ENCODE data around the gene ISM1.

Gene ISM1

DNA sequence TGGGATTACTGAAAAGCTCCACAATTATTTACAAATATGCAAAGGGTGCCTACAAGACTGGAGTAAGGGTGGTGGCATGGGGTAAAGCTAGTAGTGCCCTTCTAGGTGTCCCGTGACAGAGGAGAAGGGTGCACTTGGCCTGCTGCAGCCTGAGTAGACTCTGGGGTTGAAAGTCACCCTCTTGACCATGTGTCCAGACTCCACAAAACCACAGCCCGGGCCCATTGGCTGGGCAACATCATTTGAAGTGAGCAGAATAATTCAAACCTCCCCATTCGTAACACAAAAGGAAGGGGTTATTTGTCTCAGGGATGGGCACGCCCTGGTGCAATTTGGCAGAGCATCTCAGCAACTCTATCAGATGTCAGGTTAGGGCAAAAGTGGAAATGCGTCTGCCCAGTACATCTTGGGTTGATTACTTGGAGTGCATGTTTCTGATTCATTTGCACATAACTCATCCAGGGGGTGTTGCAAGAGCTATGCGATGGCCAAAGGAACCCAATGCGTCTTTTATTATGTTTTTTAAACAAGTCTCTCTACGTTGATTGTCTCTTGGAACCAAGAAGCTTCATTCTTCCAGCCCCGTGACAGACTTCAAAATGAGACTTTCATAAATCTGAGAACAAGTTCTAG lies 56.7 kb downstream of the ISM1 start:
- DNase-seq: no peak
- no peaks in the 10 kb centered on the region for H3K9me3 ChIP-seq
- H3K4me1 ChIP-seq: no peaks in the 10 kb centered on the region

DNA sequence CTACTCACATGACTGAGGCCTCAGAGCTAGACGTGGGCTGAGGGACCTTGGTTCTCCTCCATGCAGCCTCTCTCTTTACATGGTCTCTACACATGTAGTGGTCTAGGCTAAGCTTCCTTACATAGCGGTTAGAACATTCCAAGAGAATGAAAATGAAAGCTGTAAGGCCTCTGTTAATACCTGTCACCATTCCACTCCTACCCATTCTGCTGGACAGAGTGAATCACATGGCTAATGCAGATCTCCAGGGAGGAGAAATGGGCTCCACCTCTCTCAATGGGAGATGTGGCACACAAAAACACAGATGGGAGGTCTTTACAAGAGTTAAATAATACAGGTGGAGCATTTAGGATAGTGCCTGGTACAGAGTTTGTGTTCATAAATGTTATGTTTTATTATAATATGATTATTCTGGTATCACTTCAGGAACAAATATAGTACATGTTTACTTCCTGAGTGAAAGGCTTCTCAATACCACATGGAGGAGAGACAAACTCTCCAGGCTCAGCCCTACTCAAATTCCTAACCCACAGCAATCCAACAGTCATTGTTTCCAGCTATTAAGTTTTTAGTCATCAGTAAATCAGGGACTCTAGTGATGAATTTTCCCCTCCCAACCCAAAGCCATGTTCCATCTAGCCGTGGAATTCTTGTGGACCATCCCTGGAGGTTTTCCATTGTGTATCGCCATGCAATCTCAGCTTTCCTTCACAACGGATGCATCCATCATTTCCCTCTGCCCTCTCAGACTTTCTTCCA lies 57.9 kb downstream of the ISM1 start:
- Histone ChIP-seq H3K9me3 (no peaks in the 10 kb centered on the region), H3K4me1 (no peaks in the 10 kb centered on the region), H3K36me3 (no peaks in the 10 kb centered on the region), H3K27me3 (peaks cover 9% of the 10 kb centered on the region), H3K4me3 (ENCODE audit: low read depth, low read length) (no peak overlapping the region)
- TF ChIP-seq, protein P1, sequence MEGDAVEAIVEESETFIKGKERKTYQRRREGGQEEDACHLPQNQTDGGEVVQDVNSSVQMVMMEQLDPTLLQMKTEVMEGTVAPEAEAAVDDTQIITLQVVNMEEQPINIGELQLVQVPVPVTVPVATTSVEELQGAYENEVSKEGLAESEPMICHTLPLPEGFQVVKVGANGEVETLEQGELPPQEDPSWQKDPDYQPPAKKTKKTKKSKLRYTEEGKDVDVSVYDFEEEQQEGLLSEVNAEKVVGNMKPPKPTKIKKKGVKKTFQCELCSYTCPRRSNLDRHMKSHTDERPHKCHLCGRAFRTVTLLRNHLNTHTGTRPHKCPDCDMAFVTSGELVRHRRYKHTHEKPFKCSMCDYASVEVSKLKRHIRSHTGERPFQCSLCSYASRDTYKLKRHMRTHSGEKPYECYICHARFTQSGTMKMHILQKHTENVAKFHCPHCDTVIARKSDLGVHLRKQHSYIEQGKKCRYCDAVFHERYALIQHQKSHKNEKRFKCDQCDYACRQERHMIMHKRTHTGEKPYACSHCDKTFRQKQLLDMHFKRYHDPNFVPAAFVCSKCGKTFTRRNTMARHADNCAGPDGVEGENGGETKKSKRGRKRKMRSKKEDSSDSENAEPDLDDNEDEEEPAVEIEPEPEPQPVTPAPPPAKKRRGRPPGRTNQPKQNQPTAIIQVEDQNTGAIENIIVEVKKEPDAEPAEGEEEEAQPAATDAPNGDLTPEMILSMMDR (IDR thresholded peaks at IDR 0.05; ENCODE audit: low read depth, low read length): no peak
- DNase-seq: no peak

More for the DNA sequence above, 56.7 kb downstream of the ISM1 start:
- Histone ChIP-seq H3K27me3 (peaks cover 11% of the 10 kb centered on the region), H3K36me3 (no peaks in the 10 kb centered on the region), H3K4me3 (ENCODE audit: low read depth, low read length) (no peak overlapping the region)
- TF ChIP-seq, protein P1 (IDR thresholded peaks at IDR 0.05; ENCODE audit: low read depth, low read length): no peak

DNA sequence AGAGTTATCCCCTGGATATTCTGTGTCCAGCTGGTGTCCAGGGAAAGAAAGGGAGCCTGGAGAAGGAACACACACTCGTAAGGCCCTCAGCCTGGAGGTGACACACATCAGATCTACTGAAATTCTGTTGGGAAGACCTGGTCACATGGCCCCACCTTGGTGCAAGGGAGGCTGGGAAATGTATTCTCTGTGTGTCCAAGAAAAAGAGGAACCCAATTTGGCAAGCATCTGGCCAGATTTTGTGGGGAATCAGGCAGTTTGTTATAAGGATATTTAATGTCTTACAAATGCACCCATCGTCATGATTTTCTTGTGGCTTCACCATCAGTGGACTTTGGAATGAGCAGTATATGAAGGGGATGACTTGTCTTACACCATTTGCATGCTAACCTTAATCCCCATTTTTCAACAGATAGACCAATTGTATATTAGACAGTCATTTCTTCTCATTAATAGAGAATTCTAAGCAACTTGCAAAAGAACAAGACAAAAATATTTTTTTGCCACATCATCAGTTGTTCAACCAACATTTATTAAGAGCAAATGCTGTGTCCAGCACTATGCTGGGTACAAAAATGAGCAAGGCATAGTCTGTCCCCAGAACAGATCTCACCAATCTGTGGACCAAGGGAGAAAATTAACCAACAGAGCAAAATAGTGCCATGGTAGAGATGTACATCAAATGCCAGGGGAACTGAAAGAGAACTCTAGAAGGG lies 59.7 kb downstream of the ISM1 start:
- TF ChIP-seq, protein P1 (IDR thresholded peaks at IDR 0.05; ENCODE audit: low read depth, low read length): no peak

DNA sequence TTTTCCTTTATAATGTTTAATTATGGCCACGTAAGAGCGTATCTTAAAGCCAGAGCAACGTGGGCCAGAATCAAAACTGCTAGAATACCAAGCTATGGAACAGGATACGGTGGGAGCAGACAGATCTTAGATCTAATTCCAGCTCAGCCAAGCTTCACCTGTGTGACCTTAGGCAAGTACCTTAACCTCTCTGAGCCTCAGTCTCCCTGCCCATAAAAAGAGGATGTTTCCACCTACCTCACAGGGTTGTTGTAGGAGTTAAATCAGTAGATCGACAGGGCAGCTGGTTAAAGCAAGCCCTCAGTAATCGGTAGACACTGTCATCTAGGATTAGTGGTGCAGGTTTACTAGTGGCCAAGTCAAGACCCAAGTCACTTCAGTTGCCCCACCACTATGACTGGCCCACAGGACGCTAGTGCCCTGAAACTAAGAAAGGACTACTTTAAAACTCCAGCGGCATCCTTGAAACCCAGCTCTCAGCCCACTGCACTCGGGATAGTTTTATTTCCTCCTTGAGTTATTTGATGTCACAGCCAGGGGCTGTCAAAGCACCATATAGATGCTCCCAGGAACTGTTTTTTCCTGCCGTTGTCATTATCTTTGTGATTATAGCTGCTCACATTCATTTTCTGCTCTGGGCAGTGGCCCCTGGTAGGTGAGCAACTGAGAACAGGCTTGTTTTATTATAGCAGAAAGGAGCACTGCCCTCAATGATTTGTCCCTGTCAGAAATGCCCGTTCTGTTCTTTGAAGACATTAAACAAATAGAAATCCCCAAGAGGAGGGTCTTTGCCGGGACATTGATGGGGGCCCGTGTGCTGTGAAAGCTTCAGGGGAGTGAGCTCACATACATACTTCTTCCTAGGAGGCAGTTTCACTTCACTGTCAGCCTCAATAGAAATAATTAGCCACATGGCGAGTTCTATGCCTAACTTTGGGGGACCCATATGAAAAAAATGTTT lies 63.1 kb downstream of the ISM1 start:
- no peak overlapping the region for H3K4me3 ChIP-seq (ENCODE audit: low read depth, low read length)
- TF ChIP-seq, protein P1 (IDR thresholded peaks at IDR 0.05; ENCODE audit: low read depth, low read length): no peak
- no peak for DNase-seq

More for the DNA sequence above, 59.7 kb downstream of the ISM1 start:
- Histone ChIP-seq H3K4me3 (ENCODE audit: low read depth, low read length) (no peak overlapping the region), H3K4me1 (no peaks in the 10 kb centered on the region), H3K27me3 (peaks cover 5% of the 10 kb centered on the region), H3K36me3 (no peaks in the 10 kb centered on the region), H3K9me3 (no peaks in the 10 kb centered on the region)
- no peak for DNase-seq

DNA sequence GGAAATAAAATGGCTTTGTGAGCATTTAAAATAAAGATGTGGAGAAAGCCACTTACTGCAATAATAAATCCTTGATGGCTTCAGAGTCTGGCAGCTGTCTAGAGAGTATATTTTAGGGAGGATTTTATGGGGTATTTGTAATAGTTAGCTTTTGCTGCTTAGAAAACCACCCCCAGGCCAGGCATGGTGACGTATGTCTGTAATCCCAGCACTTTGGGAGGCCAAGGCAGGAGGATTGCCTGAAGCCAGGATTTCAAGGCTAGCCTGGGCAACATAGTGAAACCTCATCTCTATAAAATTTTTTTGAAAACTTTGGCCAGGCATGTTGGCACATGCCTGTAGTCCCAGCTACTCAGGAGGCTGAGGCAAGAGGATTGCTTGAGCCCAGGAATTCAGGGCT lies 63.8 kb downstream of the ISM1 start:
- no peak for DNase-seq
- no peak overlapping the region for H3K4me3 ChIP-seq (ENCODE audit: low read depth, low read length)

More for the DNA sequence above, 63.1 kb downstream of the ISM1 start:
- Histone ChIP-seq H3K36me3 (no peaks in the 10 kb centered on the region), H3K4me1 (no peaks in the 10 kb centered on the region), H3K9me3 (no peaks in the 10 kb centered on the region), H3K27me3 (peaks cover 6% of the 10 kb centered on the region; the same call in 1 of the 2 replicates)

More for the DNA sequence above, 63.8 kb downstream of the ISM1 start:
- H3K9me3 ChIP-seq: no peaks in the 10 kb centered on the region
- no peaks in the 10 kb centered on the region for H3K36me3 ChIP-seq
- H3K4me1 ChIP-seq: no peaks in the 10 kb centered on the region
- TF ChIP-seq, protein P1 (IDR thresholded peaks at IDR 0.05; ENCODE audit: low read depth, low read length): no peak
- H3K27me3 ChIP-seq: peaks cover 6% of the 10 kb centered on the region; the same call in 1 of the 2 replicates

All from BE2C (cell line).